AG10803 (cell line): ENCODE results near the gene CD96.
A peak's percentile ranks its signal among the peaks of the same experiment; 100 is the strongest.

Experiments used
- DNase-seq: peaks from one replicate; pipeline ENCODE4 v3.0.0; 2010; ENCODE audit warnings: low read depth
- H3K4me3 ChIP-seq: 2 replicates; pipeline ENCODE4 v1.5.1; 2011; ENCODE audit warnings: mild to moderate bottlenecking, low read length, control low read depth
- TF ChIP-seq, protein P1 (sequence below): conservative IDR thresholded peaks from 2 replicates; pipeline ENCODE4 v1.5.1; 2011; ENCODE audit warnings: mild to moderate bottlenecking, low read length, control low read depth, inconsistent platforms

The CD96 gene

DNA sequence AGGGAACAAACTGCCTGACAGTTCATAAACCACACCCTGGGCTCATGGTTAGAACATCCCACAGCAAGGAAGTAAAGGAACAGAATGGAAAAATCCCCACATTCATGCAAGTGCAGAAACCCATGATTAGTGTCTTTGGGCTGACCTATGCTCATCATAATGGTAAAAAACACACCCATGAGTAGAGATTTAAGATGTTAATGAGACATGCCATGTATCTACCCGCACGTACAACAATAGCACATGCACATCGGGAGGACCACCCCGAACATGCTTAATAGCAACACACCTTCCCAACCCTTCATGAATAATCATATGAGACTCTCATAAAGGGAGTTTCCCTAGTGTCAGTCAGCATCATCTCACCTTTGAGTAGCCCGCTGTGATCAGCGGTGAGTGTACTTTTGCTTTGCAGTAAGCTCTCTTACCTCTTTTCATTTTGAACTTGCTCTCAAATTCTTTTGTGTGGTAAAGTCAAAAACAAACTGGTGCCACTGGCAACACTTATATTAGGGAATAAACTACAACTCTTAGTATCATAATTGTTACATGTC lies 30.0 kb downstream of the CD96 start:
- H3K4me3 ChIP-seq: no peak overlapping the region
- TF ChIP-seq, protein P1, sequence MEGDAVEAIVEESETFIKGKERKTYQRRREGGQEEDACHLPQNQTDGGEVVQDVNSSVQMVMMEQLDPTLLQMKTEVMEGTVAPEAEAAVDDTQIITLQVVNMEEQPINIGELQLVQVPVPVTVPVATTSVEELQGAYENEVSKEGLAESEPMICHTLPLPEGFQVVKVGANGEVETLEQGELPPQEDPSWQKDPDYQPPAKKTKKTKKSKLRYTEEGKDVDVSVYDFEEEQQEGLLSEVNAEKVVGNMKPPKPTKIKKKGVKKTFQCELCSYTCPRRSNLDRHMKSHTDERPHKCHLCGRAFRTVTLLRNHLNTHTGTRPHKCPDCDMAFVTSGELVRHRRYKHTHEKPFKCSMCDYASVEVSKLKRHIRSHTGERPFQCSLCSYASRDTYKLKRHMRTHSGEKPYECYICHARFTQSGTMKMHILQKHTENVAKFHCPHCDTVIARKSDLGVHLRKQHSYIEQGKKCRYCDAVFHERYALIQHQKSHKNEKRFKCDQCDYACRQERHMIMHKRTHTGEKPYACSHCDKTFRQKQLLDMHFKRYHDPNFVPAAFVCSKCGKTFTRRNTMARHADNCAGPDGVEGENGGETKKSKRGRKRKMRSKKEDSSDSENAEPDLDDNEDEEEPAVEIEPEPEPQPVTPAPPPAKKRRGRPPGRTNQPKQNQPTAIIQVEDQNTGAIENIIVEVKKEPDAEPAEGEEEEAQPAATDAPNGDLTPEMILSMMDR: no peak
- DNase-seq: no peak

DNA sequence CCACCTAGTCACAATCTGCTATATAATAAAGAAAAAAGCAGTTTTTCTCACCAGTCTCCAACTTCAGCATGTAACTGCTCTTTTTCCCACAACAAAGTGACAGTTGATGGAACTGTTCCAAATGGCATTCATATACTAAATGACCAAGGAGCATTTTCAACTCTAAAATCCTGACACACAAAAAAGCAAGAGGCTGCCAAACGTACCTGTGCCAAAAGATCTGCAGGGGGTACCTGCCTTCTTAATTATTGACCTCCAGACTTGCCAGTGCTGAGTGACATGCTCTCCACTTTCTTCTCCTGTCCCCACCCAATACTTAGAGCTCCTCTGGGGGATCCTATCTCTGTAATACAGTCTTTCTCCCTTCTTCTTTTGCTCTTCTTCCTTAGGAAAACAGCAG lies 35.1 kb downstream of the CD96 start:
- DNase-seq: no peak
- TF ChIP-seq, protein P1: no peak
- no peak overlapping the region for H3K4me3 ChIP-seq

DNA sequence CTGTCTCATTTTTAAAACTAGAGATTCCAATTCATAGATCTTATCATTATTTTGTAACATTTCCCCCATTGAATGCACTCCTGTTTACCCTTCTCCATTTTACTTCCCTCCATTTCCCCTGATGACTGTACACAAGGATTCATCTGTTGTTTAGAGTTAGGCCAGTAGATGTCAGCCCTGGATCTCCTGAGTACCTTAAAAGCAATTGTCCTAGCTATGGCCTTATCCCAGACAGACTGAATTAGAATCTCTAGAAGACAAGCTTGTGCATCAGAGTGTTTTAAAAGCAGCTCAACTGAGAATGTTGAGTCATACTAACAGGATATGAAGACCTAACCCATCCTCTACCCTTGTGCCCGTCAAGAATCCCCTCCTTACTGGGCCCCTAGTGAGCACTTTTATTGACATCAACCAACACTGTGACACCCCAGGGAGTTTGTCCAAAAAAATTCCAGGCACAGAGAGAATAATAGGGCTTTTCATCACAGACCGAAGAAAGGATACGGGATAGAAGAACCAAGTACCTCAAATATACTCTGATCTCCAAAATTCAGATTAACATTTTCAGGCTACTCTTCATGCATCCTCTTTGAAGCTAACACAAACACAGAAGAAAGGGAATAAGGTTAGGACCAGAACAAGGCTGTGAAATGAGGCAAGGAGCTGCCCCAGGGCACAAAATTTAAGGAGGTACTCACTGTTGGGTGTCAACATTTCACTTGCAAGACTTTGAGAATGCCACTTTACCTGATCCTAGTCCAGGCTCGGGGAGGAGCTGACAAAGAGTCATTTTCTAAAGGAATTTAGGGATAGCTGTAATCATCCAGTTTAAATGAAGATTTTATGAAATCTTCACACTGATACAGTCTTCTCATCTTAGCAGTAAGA lies 36.0 kb downstream of the CD96 start:
- no peak overlapping the region for H3K4me3 ChIP-seq
- peak; percentile 78 for DNase-seq

DNA sequence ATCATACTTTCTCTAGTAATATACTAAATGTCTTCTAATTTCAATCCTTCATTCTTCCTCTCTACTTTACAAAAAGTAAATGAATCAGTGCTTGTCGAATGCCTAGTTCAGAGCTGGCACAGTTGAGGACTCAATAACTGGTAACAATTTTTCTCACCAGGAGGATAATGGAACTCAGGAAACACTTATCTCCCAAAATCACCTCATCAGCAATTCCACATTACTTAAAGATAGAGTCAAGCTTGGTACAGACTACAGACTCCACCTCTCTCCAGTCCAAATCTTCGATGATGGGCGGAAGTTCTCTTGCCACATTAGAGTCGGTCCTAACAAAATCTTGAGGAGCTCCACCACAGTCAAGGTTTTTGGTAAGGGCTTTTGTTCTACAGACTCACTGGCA lies 36.9 kb downstream of the CD96 start:
- no peak overlapping the region for H3K4me3 ChIP-seq
- TF ChIP-seq, protein P1: no peak
- DNase-seq: no peak

More for the DNA sequence above, 36.0 kb downstream of the CD96 start:
- TF ChIP-seq, protein P1: peak; percentile 78

DNA sequence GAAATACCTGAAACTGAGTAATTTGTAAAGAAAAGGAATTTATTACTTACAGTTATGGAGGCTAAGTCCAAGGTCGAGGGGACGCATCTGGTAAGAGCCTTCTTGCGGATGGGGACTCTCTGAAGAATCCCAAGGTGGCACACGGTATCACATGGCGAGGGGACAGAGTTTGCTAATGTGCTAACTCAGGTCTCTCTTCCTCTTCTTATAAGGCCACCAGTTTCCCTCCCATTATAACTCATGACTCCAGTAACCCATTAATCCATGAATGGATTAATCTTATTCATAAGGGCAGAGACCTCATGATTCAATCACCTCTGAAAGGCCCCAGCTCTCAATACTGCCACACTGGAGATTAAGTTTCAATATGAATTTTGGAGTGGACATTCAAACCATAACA lies 37.5 kb downstream of the CD96 start:
- TF ChIP-seq, protein P1: no peak
- H3K4me3 ChIP-seq: no peak overlapping the region
- no peak for DNase-seq

DNA sequence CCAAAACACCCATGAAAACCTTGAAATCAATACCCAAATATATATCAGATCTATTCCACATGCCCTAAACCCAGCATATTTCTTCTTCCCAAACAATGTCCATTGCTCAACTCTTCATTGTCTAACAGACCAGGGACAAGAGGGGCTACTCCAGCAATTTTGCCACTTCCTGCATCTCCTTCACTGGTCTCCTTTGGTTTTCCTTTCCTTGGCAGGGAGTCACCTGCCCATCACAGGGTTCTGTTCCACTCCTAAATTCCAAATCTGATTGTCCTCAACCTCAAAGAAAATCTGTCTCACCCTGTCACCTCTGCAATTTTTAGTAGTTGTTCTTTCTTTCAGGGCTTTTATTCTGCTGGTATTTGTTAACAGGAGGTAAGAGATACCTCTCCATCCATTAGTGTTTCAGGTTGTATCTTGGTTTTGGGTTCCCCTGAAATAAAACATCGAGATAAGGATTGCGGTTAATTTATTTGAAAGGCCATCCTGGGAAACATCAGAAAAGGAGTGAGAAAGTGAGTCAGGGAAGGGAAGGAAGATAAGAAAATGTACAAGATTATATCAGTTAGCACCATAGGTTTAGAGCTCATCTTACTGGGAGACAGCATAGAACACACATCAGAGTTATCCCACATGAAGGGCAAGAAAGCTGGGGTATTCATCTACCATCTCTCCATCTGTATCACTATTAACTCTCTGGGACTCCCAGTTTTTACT lies 39.6 kb downstream of the CD96 start:
- TF ChIP-seq, protein P1: no peak
- DNase-seq: no peak
- no peak overlapping the region for H3K4me3 ChIP-seq
